Fibroblast of mammary gland (primary cell): ENCODE data around the gene CDC45.
"Not testable (repeated sequence)": the region's sequence is repeated elsewhere in the genome, so short reads cannot be mapped to it uniquely, and the experiment has no call there.

Source experiments
- DNase-seq: peaks from one replicate; pipeline ENCODE4 v3.0.0-alpha.2; 2010; ENCODE audit warnings: low read depth
- H3K4me3 ChIP-seq: 2 replicates; pipeline ENCODE4 v1.5.1; 2011; ENCODE audit warnings: low read depth, mild to moderate bottlenecking, low read length, moderate library complexity; ENCODE audit not compliant: control insufficient read depth
- TF ChIP-seq, protein P1 (sequence below): conservative IDR thresholded peaks from 2 replicates; pipeline ENCODE4 v1.5.1; 2011; ENCODE audit warnings: low read depth, low read length, inconsistent platforms; ENCODE audit not compliant: control insufficient read depth, insufficient read depth

Gene CDC45

DNA sequence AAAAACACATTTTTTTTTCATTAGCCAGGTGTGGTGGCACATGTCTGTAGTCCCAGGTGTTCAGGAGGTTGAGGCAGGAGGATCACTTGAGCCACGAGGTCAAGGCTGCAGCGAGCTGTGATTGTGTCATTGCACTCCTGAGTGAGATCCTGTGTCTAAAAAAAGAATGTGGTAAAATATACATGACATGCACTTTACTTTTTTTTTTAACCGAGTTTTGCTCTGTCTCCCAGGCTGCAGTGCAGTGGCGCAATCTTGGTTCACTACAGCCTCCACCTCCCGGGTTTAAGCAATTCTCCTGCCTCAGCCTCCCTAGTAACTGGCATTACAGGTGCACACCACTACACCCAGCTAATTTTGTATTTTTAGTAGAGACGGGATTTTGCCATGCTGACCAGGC, 67.0 kb downstream of the CDC45 start:
- no peak overlapping the region for H3K4me3 ChIP-seq
- TF ChIP-seq, protein P1, sequence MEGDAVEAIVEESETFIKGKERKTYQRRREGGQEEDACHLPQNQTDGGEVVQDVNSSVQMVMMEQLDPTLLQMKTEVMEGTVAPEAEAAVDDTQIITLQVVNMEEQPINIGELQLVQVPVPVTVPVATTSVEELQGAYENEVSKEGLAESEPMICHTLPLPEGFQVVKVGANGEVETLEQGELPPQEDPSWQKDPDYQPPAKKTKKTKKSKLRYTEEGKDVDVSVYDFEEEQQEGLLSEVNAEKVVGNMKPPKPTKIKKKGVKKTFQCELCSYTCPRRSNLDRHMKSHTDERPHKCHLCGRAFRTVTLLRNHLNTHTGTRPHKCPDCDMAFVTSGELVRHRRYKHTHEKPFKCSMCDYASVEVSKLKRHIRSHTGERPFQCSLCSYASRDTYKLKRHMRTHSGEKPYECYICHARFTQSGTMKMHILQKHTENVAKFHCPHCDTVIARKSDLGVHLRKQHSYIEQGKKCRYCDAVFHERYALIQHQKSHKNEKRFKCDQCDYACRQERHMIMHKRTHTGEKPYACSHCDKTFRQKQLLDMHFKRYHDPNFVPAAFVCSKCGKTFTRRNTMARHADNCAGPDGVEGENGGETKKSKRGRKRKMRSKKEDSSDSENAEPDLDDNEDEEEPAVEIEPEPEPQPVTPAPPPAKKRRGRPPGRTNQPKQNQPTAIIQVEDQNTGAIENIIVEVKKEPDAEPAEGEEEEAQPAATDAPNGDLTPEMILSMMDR, result no peak
- no peak for DNase-seq

DNA sequence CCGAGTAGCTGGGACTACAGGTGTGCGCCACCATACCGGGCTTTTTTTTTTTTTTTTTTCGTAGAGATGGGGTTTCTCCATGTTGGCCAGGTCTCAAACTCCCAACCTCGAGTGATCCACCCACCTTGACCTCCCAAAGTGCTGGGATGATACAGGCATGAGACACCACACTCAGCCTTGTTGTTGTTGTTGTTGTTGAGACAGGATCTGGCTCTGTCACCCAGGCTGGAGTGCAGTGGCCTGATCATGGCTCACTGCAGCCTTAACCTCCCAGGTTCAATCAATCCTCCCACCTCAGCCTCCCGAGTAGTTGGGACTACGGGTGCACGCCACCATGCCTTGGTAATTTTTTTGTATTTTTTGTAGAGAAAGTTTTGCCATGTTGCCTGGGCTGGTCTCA, 67.9 kb downstream of the CDC45 start:
- TF ChIP-seq, protein P1, result no peak
- DNase-seq, result no peak
- H3K4me3 ChIP-seq, result no peak overlapping the region

DNA sequence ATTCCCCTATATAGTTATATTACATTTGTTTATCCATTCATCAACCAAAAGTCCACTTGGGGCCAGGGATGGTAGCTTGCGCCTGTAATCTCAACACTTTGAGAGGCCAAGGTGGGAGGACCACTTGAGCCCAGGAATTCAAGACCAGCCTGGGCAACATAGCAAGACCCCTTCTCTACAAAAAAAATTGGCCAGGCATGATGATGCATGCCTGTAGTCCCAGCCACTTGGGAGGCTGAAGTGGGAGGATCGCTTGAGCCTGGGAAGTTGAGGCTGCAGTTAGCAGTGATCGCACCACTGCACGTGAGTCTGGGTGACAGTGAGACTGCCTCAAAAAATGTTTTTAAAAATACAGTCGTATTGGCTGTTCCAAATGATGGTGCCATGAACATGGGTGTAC, 68.7 kb downstream of the CDC45 start:
- not testable (repeated sequence) for DNase-seq, H3K4me3 ChIP-seq

DNA sequence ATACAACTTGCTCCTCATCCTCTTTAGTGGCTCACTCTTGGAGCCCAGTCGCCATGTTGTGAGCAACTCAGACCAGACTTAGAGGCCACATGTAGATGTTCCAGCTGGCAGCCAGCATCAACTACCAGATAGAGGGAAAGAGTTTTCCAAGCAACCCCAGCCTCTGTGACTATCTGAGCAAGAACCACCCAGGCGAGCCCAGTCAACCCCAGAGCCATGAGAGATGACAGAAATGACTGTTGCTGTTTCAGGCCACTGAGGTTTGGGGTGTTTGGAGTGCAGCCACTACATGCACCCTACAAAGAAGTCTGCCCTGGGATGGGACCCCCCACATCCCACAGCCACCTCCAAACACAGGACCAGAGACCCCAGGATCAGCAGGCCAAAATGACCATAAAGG, 69.2 kb downstream of the CDC45 start:
- TF ChIP-seq, protein P1, result no peak
- DNase-seq, result no peak
- no peak overlapping the region for H3K4me3 ChIP-seq

DNA sequence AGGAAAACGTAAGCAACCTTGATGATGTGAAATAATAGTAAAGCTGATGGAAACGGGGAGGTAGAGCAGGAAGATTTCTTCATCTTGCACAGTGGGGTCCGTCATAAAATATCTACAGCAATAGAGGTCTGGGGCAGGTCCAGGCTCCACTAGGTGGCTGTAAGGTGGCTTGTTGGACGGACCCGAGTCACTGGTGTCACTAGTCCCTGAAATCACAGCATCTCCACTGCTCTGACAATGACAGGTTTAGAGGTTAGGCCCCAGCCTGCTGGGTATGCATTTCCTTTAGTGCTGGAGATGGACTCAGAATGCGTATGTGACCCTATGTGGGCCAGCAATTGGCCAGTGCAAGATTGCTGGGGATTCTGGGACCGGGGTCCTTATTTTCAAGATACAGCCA, 69.7 kb downstream of the CDC45 start:
- TF ChIP-seq, protein P1, result no peak
- no peak overlapping the region for H3K4me3 ChIP-seq
- DNase-seq, result no peak

DNA sequence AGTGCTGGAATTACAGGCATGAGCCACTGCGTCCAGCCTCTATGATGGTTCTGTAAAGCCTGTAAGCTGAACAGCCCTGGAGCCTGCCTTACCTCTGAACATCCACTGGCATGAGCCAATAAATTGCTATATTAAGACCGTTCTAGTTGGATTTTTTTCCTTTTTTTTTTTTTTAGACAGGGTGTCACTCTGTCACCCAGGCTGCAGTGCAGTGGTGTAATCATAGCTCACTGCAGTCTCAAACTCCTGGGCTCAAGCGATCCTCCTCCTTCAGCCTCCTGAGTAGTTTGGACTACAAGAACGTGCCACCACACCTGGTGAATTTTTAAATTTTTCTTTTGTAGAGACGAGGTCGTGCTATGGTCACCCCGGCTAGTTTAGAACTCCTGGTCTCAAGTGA, 70.7 kb downstream of the CDC45 start:
- H3K4me3 ChIP-seq, result no peak overlapping the region
- no peak for DNase-seq
- TF ChIP-seq, protein P1, result no peak

DNA sequence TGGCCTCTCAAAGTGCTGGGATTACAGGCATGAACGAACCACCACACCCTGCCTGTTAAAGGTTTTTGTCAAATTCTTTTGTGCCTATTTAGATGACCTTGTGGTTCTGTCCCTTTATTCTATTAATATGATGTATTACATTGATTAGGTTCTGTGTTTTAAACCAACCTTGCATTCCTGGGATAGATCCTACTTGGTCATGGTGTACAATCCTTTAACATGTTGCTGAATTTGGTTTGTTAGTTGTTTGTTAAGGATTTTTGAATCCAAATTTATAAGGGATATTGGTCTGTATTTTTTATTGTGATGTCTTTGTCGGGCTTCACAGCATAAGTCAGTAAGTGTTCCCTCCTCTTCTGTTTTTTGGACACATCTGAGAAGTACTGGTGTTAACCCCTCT, 73.5 kb downstream of the CDC45 start:
- DNase-seq, result no peak
- H3K4me3 ChIP-seq, result no peak overlapping the region
- TF ChIP-seq, protein P1, result no peak
